HG02973 (cell line): ENCODE results near the gene CTDSPL.

Experiments
- ATAC-seq: cut with Tn5 transposase; IDR thresholded peaks from one replicate; pipeline ENCODE4 v1.9.1; 2021; ENCODE audit warnings: moderate library complexity; ENCODE audit not compliant: unreplicated experiment

The CTDSPL gene

DNA sequence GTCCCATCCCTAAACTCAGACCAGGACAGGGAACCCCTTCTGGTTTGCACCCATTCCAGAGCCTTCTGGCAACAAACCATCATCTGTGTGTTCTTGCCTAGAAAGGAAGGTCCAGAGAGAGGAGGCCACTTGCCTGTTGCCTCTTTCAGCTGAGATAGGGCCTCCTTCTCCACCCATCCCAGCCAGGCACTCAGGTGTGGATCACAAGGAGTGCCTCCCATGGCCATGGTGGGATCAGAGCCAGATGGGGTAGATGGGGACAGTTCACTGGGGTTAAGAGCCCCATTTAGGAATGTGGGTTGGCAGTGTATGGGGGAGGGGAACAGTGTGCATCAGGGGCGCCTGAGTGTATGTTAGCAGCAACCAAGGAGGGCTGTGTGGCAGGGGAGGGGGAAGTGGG is 8.9 kb upstream of the CTDSPL start:
- ATAC-seq = no peak

DNA sequence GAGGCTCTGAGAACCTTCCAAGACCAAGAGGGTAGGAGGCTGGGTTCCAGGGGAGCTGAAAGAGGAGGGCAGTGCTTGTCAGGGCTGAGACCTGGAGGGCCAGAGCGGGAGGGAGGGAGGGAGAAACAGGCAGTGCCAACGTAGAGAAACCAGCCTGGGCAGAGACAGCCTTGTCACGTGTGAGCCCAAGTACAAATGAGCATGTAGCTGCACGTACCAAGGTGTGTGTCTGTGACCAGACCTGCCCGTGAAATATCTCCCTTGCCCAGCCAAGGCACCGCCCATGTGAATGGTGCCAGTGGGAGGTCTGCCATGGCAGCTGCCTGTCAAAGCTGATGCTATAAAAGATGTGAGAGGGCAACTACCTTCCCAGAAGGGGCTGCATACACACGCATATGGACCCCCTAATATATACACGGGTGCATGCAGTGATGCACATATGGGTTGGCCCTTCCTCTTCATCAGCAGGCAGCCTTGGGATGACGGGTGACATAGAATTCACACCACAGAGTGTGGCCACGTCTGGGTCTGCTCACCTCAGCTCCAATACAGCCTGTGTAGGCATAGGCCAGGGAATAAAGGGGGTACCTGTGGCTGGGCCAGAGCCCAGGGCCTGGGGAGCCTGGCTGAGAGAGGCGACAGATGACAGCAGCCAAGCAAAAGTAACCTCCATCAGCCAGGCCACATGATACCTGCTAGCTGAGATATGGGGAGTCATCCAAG is 7.8 kb upstream of the CTDSPL start:
- ATAC-seq = no peak

GRCh38 chr3:37855363-37855970 is 6.2 kb upstream of the CTDSPL start:
- no peak for ATAC-seq

GRCh38 chr3:37856381-37856780 is 5.3 kb upstream of the CTDSPL start:
- no peak for ATAC-seq

DNA sequence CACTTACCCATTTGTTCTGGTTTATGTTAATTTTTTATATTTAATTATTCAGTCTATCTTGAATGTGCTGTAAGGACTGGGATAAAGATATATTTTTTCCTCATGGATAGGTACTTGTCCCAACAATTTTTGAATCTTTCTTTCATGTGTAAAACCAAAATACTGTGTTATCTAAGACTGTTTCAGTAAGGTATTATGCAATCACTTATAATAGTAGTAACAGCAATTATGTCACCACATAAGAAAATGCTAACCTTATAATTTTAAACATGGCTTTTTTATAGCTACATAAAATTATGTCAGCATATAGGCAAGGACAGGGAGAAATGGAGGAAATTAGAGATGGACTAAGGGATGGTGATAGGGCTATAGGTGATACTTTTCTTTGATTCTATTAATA is 2.9 kb upstream of the CTDSPL start:
- no peak for ATAC-seq

DNA sequence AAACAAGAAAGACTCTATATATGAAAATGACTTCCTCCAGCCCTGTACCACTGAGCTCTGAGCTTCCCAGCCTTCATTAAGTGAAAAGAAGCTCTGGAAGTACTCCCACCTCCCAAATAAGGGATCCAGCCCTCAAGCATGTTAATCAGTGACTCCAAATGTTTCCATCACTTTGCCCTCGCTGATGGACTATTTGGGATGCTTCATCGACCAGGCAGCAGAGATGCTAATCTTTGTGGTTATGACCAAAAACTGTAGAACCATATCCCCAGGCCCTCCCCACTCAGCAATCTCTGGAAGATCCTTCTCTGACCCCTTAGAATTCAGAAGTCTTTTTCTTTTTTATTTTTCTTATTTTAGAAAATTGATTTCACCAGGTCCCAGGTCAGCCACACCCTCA is 2.3 kb upstream of the CTDSPL start:
- ATAC-seq = no peak

DNA sequence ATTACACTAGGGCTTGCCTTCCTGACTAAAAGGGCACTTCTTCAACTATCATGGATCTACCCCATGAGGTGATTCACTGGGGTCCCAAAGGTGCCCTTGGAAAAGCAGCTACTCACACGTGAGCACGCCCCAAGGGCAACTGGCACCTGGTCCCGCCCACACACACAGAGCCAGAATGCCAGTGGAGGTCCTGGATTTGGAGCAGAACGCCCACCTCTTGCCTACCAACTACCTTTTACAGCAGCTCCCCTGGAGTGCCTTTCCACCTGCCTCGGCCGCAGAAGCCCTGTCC is 1.8 kb upstream of the CTDSPL start:
- no peak for ATAC-seq

- no peak for ATAC-seq
Measured at GRCh38 chr3:37862219-37862902, 681 bp downstream of the CTDSPL start.

DNA sequence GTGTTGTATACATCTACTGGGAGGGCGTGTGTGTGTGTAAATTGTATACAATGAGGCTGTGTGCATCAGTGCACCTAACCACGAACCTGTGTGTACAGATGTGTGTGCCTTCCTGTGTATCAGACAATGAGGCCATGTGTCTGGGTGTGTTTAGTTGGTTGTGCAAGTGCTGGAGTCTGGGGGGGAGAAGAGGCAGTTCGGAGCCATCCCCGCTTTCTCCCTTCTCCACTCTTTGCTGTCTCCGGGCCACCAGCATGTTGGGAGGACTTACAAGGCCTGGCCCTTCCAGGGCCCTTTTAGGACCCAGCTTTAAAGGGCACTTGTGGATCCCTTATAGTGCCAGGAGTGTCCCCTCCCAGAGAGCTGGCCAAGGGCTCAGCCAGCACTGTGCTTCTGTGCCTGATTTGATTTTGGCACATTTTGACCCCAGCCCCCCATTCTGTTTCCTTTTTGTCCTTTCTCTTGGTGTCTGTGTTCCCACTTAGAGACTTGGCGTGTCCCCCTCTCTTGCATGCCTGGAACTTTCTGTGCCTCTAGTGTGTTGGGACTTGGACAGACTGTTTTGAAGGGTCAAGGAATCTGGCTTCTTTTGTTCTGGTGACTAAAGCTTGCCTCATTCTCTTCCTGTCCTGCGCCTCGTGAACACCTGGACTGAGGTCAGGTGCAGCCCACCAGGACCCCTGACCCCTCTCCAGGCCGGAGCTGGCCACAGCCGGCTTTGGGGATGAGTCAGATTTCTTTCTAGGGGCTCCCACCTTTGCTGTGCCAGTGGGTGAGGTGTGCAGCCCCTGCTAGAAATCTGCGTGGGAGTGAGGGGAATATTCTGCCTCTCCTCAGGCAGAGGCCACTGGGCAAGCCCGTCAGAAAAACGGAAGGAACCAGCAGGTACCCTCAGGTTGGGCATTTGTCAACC is 1.5 kb downstream of the CTDSPL start:
- no peak for ATAC-seq

GRCh38 chr3:37863949-37864822 is 2.5 kb downstream of the CTDSPL start:
- no peak for ATAC-seq

GRCh38 chr3:37864904-37865303 is 3.2 kb downstream of the CTDSPL start:
- no peak for ATAC-seq

GRCh38 chr3:37867144-37867543 is 5.5 kb downstream of the CTDSPL start:
- no peak for ATAC-seq

GRCh38 chr3:37871858-37872257 is 10.2 kb downstream of the CTDSPL start:
- ATAC-seq = no peak

DNA sequence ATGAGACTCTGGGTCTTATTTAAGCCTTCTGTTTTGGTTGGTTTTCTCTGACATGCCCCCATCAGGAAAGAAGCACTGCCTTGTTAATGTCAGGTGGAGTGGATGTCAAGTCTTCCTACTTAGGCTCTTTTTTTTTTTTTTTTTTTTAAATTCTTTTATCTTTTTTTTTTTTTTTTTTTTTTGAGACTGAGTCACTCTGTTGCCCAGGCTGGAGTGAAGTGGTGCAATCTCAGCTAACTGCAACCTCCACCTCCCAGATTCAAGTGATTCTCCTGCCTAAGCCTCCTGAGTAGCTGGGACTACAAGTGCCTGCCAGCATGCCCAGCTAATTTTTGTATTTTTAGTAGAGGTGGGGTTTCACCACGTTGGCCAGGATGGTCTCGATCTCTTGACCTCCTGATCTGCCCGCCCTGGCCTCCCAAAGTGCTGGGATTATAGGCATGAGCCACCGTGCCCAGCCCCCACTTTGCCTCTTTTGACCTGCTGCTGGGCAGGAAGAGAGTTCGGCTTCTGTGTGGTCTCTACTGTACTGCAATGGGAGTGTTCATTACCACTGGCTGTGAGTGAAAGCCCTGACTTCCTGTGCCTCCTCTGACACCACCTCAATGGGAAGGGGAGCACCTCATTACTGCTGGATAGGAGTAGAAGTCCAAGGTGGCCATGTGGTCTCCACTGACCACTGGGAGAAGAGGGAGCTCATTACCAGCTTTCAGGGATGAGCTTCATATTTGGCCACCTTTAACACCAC is 10.9 kb downstream of the CTDSPL start:
- ATAC-seq = no peak

DNA sequence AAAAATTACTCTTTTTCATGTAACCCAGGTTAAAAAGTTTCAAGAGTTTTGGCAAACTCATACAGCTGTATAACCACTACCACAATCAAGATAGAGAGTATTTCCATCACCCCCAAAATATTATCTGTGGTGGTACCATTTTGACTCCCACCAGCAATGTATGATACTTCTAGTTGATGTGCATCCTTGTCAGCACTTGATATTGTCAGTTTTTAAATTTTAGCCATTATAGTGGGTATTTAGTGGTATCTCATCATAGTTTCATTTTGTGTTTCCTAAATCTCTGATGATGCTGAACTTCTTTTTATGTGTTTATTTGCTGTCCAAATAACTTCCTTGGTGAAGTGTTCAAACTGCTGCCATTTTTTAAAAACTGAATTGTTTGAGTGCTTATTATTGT is 14.6 kb downstream of the CTDSPL start:
- no peak for ATAC-seq

- ATAC-seq = no peak
Measured at GRCh38 chr3:37882711-37883110, 21.0 kb downstream of the CTDSPL start.

DNA sequence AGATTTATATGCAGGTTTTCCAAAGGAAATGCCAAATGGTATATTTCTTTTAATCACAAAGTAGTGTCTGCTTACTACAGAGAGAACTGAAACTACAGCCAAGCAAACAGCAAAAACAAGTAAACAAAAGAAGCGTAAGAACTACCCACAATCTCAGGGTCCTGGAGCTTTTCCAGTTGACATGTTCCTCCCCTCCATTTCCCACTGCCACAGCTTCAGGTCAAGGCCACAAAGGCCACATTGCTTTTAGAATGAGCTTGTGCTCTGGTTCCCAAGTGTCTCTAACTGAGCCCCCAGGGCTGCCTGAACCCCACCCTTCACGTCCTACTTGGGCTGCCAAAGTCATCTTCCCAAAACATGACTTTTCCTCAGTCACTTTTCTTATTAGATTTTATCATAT is 24.1 kb downstream of the CTDSPL start:
- ATAC-seq = no peak

DNA sequence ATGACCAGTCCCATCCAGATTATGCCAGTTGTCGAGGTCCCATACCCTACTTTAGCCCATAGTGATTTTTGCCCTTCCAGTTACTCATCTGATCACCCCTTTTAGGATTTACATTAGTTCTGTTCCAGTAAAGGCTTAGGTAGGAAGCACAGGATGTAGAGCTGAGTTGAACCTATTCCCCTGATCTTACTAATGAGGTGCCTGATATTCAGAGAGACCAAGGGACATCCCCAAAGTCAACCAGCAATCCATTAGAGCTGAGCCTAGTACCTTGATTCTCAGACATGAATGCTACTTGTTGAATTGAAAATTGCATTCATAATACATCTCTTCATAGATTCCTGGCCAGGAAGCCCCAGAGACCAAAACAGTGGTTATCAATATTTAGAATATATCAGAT is 24.7 kb downstream of the CTDSPL start:
- ATAC-seq = no peak

- ATAC-seq = no peak
Measured at GRCh38 chr3:37887062-37887461, 25.4 kb downstream of the CTDSPL start.

GRCh38 chr3:37887824-37888223 is 26.1 kb downstream of the CTDSPL start:
- no peak for ATAC-seq
